Common myeloid progenitor, CD34-positive (primary cell): Measurements from ENCODE around the gene STUM.
"Not testable (repeated sequence)": the region's sequence is repeated elsewhere in the genome, so short reads cannot be mapped to it uniquely, and the experiment has no call there.

Source experiments
- CTCF ChIA-PET: fragments of 350-600 bp; sonication (Branson Sonifier 250); formaldehyde crosslinking; loops from one replicate; lab custom pipeline; 2021; ENCODE audit warnings: antibody characterized with exemption; lab: Charles Lee
- POLR2A ChIA-PET: fragments of 350-600 bp; sonication (Branson Sonifier 250); formaldehyde crosslinking; loops from one replicate; lab custom pipeline; 2021; ENCODE audit warnings: antibody characterized with exemption; lab: Charles Lee
- DNase-seq, 3 donors: peaks; one replicate each; pipeline versions ENCODE4 v3.0.0 to v3.0.0-alpha.2; 2013
- H3K27ac ChIP-seq, 2 experiments: 1 replicate in 1 of 2; 2 replicates in 1 of 2; pipeline ENCODE4 v1.7.0; 2013; ENCODE audit warnings: inconsistent platforms in 2 of 2, low read length in 2 of 2, mild to moderate bottlenecking in 2 of 2, low read depth in 1 of 2, moderate library complexity in 1 of 2; ENCODE audit not compliant: severe bottlenecking in 2 of 2, insufficient read depth in 1 of 2, poor library complexity in 1 of 2
- H3K27me3 ChIP-seq, 5 experiments: replicated peaks in 2 of 5; 1 replicate in 3 of 5; 2 replicates in 2 of 5; pipeline versions ENCODE4 v1.6.1 to v1.7.0; 2013; ENCODE audit warnings: low read length in 4 of 5, mild to moderate bottlenecking in 2 of 5, moderate library complexity in 2 of 5, inconsistent platforms in 1 of 5; ENCODE audit not compliant: insufficient read depth in 5 of 5, control insufficient read depth in 4 of 5
- H3K36me3 ChIP-seq, 4 experiments: 1 replicate in 2 of 4; 2 replicates in 2 of 4; pipeline versions ENCODE4 v1.6.1 to v1.7.0; 2013; ENCODE audit warnings: low read length in 3 of 4, control low read depth in 1 of 4, mild to moderate bottlenecking in 1 of 4; ENCODE audit not compliant: control insufficient read depth in 4 of 4, insufficient read depth in 4 of 4
- H3K4me1 ChIP-seq, 4 experiments: 1 replicate in 3 of 4; 2 replicates in 1 of 4; pipeline versions ENCODE4 v1.6.1 to v1.7.1; 2013; ENCODE audit warnings: low read length in 3 of 4, mild to moderate bottlenecking in 3 of 4, control low read depth in 1 of 4, inconsistent platforms in 1 of 4, moderate library complexity in 1 of 4; ENCODE audit not compliant: control insufficient read depth in 4 of 4, insufficient read depth in 4 of 4; ENCODE audit errors: control extremely low read depth in 1 of 4
- H3K4me3 ChIP-seq, 7 experiments: 1 replicate in 4 of 7; 2 replicates in 3 of 7; pipeline versions ENCODE4 v1.5.1 to v1.7.0; 2013; ENCODE audit warnings: mild to moderate bottlenecking in 7 of 7, low read length in 6 of 7, moderate library complexity in 6 of 7, inconsistent platforms in 2 of 7, low read depth in 2 of 7, control low read depth in 1 of 7; ENCODE audit not compliant: insufficient read depth in 4 of 7, control insufficient read depth in 1 of 7; ENCODE audit errors: extremely low read depth in 1 of 7
- H3K9me3 ChIP-seq, 5 experiments: 1 replicate in 4 of 5; 2 replicates in 1 of 5; pipeline versions ENCODE4 v1.6.1 to v1.7.1; 2013; ENCODE audit warnings: low read length in 4 of 5, mild to moderate bottlenecking in 2 of 5, inconsistent platforms in 1 of 5, low read depth in 1 of 5, moderate library complexity in 1 of 5; ENCODE audit not compliant: control insufficient read depth in 4 of 5, insufficient read depth in 2 of 5; ENCODE audit errors: control extremely low read depth in 1 of 5
- WGBS: methylation state at CpG from one replicate; pipeline ENCODE4 v1.1.5; 2013; ENCODE audit not compliant: insufficient coverage; 5-methylcytosine and 5-hydroxymethylcytosine counted together

The STUM gene

DNA sequence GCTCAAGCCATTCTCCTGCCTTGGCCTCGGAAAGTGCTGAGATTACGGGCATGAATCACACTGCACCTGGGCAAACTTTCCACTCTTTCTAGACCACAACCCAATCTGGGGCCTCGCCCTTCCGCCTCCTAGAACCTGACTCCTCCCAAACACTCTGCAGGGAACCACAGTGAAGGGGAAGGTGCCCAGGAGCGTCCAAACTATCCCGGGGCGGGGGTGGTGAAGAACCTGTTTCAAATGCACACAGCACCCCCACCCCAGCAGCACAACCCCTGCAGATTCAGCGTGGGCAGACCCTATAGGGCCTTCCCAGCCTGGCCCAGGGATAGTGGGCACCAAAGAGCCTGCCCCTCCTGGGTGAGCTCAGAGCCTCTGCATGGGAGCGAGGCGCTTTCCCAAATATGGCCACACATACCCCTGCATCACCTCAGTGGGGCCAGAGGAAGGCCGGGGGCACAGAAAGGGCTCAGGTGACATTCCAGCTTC, 86.9 kb downstream of the STUM start:
- ChIA-PET POLR2A (interaction anchor here (1.4 kb wide), 1 partner anchor 192 kb away, joined by 4 read pairs; no protein-coding TSS in a partner anchor), CTCF (interaction anchor here (0.8 to 13.8 kb wide), 10 partner anchors 8 to 192 kb away, joined by 3 to 213 read pairs (median 10); partner anchors contain the start of gene ITPKB)
- WGBS, result 81% methylated on average over 9 of the region's 11 CpGs
- Histone ChIP-seq H3K27ac (no peak overlapping the region), H3K36me3 (peaks cover 10 to 75% (median 48%) of the 10 kb centered on the region in 4 experiments), H3K4me1 (peaks cover 3 to 28% (median 22%) of the 10 kb centered on the region in 4 experiments), H3K9me3 (no peaks in the 10 kb centered on the region), H3K4me3 (no peak overlapping the region), H3K27me3 (no peaks in the 10 kb centered on the region)
- DNase-seq, result no peak

DNA sequence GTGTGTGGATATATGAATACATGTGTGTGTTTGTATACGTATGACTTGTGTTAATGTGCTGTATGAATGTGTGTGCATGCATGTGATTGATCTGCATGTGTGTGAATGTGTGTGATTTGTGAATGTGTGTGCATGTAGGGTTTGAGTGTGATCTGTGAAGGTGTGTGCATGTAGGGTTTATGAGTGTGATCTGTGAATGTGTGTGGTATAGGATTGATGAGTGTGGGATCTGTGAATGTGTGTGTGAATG, 88.2 kb downstream of the STUM start:
- H3K27me3 ChIP-seq, result no peaks in the 10 kb centered on the region
- peaks cover 3 to 29% (median 24%) of the 10 kb centered on the region in 4 experiments for H3K4me1 ChIP-seq
- ChIA-PET POLR2A (interaction anchor here (0.6 kb wide), 1 partner anchor 46 kb away, joined by 3 read pairs; no protein-coding TSS in a partner anchor), CTCF (interaction anchor here (1.9 to 13.8 kb wide), 4 partner anchors 10 to 191 kb away, joined by 7 to 213 read pairs (median 59); no protein-coding TSS in a partner anchor)
- H3K4me3 ChIP-seq, result no peak overlapping the region
- H3K36me3 ChIP-seq, result peaks cover 10 to 83% (median 57%) of the 10 kb centered on the region in 4 experiments
- 100% methylated on average over 1 of the region's 1 CpG for WGBS
- H3K9me3 ChIP-seq, result no peaks in the 10 kb centered on the region
- no peak for DNase-seq
- H3K27ac ChIP-seq, result no peak overlapping the region

DNA sequence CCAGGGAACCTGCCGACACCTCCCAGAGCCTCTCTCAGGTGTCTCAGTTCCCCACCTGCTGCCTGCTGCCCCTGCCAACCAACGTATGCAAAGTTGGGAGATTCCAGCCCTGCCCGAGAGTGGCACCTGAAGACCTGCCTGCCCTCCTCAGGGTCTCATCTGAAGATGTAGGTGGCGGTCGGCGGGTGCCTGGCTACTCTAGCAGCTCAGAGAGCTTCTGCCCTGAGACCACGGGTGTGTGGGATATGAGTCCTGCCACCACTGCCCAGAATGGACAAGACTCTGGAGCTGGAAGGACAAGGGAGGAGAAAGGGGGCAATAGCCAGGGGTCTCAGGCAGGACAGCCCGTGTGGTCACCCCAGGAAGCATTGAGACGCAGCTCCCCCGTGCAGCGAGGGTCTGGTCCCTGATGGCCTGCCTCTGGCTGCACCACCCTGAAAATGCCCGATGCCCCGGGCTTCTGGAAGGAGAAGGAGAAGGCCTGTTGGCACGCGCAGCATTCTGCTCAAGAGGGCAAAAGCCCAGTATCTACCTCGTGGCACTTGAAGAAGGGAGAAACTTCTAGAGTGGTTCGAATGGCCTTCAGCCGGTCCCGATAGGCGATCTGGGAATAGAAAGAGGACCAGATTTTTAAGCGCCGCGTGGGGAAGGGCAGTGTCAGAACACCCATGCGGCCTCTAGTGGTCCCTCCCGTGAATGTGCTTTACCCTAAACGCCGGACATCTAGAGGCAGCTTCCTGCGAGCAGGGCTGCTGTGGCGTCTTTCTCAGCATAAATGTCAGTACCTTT, 88.8 kb downstream of the STUM start:
- Histone ChIP-seq H3K27me3 (no peaks in the 10 kb centered on the region), H3K36me3 (peaks cover 10 to 81% (median 60%) of the 10 kb centered on the region in 4 experiments), H3K4me3 (no peak overlapping the region), H3K9me3 (no peaks in the 10 kb centered on the region), H3K27ac (no peak overlapping the region), H3K4me1 (peaks cover 3 to 35% (median 27%) of the 10 kb centered on the region in 4 experiments)
- no peak for DNase-seq
- CTCF ChIA-PET, result interaction anchor here (1.9 to 13.8 kb wide), 3 partner anchors 10 to 190 kb away, joined by 7 to 213 read pairs (median 106); no protein-coding TSS in a partner anchor
- 95% methylated on average over 29 of the region's 29 CpGs for WGBS
- POLR2A ChIA-PET, result interaction anchor here (0.6 kb wide), 1 partner anchor 45 kb away, joined by 3 read pairs; no protein-coding TSS in a partner anchor

DNA sequence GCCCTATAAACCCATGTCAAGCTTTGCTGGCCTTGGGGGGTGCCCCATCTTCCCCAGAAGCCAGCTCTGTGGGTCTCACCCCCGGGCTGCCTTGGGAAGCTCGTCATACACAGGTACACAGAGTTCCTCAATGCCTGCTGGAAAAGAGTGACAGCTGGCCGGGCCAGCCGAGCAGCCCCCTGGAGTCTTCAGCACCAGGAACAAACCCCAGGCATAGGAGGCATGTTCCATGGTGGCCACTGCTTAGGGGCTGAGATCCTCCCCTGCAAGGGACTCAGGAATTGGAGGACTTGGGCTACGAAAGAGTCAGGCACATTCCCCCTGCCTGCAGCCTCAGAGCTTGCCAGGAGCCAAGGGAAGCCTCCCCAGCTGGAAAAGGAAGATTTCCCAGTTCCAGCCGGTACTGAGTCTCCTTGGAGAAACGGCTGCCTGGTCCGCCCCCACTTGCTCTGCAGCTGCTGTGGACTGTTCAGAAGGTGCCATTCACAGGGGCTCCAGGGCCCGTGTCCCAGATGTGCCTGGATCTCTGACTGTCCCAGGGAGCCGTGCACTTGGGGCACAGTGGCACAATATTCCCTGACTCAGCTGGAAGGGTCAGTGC, 89.5 kb downstream of the STUM start:
- Histone ChIP-seq H3K4me1 (peaks cover 3 to 37% (median 35%) of the 10 kb centered on the region in 4 experiments), H3K27ac (no peak overlapping the region), H3K4me3 (no peak overlapping the region), H3K9me3 (no peaks in the 10 kb centered on the region), H3K36me3 (peaks cover 10 to 78% (median 57%) of the 10 kb centered on the region in 4 experiments), H3K27me3 (no peaks in the 10 kb centered on the region)
- ChIA-PET POLR2A (interaction anchor here (0.6 kb wide), 1 partner anchor 309 kb away, joined by 3 read pairs; no protein-coding TSS in a partner anchor), CTCF (interaction anchor here (0.7 to 13.8 kb wide), 5 partner anchors 11 to 189 kb away, joined by 3 to 213 read pairs (median 7); no protein-coding TSS in a partner anchor)
- DNase-seq, result no peak
- 96% methylated on average over 10 of the region's 10 CpGs for WGBS

DNA sequence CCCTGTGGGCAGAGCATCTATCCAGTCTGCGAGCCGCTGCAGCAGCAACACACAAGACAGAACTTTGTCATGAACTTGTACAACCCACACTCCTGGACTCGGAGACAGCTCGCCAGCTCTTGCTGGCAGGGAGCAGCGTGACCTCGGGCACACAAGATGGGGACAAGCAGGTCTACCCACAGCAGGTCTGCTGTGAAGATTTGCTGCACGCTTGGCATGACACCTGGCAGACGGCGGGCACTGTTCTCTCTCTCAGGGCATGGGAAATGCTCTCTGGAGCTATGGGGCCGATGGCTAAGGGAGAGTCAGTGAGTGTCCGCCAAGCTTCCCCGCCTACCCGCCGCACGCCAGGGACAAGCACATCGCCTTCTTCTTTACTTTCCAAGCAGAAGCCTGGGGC, 90.0 kb downstream of the STUM start:
- POLR2A ChIA-PET, result interaction anchor here (0.6 kb wide), 1 partner anchor 308 kb away, joined by 3 read pairs; no protein-coding TSS in a partner anchor
- DNase-seq, result no peak
- WGBS, result 100% methylated on average over 13 of the region's 16 CpGs
- H3K27me3 ChIP-seq, result no peaks in the 10 kb centered on the region
- peaks cover 2 to 39% (median 35%) of the 10 kb centered on the region in 4 experiments for H3K4me1 ChIP-seq
- H3K4me3 ChIP-seq, result no peak overlapping the region
- H3K9me3 ChIP-seq, result no peaks in the 10 kb centered on the region
- H3K27ac ChIP-seq, result no peak overlapping the region
- peaks cover 10 to 73% (median 56%) of the 10 kb centered on the region in 4 experiments for H3K36me3 ChIP-seq
- CTCF ChIA-PET, result interaction anchor here (0.7 to 13.8 kb wide), 5 partner anchors 12 to 189 kb away, joined by 3 to 213 read pairs (median 7); no protein-coding TSS in a partner anchor

DNA sequence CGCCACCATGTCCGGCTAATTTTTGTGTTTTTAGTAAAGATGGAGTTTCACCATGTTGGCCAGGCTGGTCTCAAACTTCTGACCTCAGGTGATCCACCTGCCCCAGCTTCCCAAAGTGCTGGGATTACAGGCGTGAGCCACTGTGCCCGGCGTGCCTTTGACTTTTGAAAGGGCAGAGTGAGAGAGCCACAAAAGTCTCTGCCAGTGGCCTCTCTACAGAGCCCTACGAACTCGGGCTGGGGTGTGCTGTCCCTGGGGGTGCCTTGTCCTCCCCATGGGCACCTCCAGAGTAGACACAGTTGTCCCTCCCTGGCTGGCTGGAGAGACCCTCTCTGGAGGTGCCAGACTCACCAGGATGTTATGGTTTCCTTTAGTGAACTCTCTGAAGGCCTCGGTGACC, 90.6 kb downstream of the STUM start:
- WGBS, result 100% methylated on average over 8 of the region's 8 CpGs
- POLR2A ChIA-PET, DNase-seq, H3K27ac ChIP-seq, H3K9me3 ChIP-seq, H3K4me3 ChIP-seq, H3K27me3 ChIP-seq: not testable (repeated sequence)
- Histone ChIP-seq H3K4me1 (peaks cover 3 to 39% (median 36%) of the 10 kb centered on the region in 4 experiments), H3K36me3 (peaks cover 10 to 72% (median 54%) of the 10 kb centered on the region in 4 experiments)
- CTCF ChIA-PET, result interaction anchor here (0.7 to 13.8 kb wide), 4 partner anchors 16 to 188 kb away, joined by 3 to 213 read pairs (median 54); no protein-coding TSS in a partner anchor
